Endothelial cell of umbilical vein (primary cell): ENCODE measurements around the gene BRME1. TPM values are rescaled to one million over a fixed set of nuclear protein-coding genes. Genes with fewer than 3 reads are reported as not detected.

Source experiments
- BruUV-seq: library from RNA; stranded (reverse); fragments of 400-500 nt; replicated peaks from 2 replicates; lab custom pipeline; 2021; lab: Mats Ljungman, UMichigan
- CTCF ChIA-PET: fragments of 300-600, 350-600 bp; sonication (Branson Sonifier 250); formaldehyde crosslinking; loops from one replicate; lab custom pipeline; 2021; ENCODE audit warnings: antibody characterized with exemption, inconsistent platforms; lab: Charles Lee
- POLR2A ChIA-PET: fragments of 300-600, 350-600 bp; sonication (Branson Sonifier 250); formaldehyde crosslinking; loops from one replicate; lab custom pipeline; 2021; ENCODE audit warnings: antibody characterized with exemption, inconsistent platforms; lab: Charles Lee
- DNase-seq: peaks from one replicate; pipeline ENCODE4 v3.0.0-alpha.2; 2011; ENCODE audit warnings: low read depth, low spot score
- FAIRE-seq: peaks from 2 replicates; lab custom pipeline; 2011; peaks lifted over from hg19 to GRCh38; lab: Jason Lieb, UNC
- H2AFZ ChIP-seq: 2 replicates; pipeline ENCODE4 v1.6.0; 2012; ENCODE audit warnings: low read depth, low read length, control low read depth, inconsistent platforms
- H3K27ac ChIP-seq: 2 replicates; pipeline ENCODE4 v1.5.1; 2011; ENCODE audit warnings: low read depth, mild to moderate bottlenecking, control low read depth, low read length, moderate library complexity; ENCODE audit not compliant: insufficient read depth
- H3K27me3 ChIP-seq, 2 experiments: 2 replicates each; pipeline versions ENCODE4 v1.6.0 to v1.6.1; 2011; ENCODE audit warnings: low read length in 2 of 2, mixed read lengths in 1 of 2; ENCODE audit not compliant: control insufficient read depth in 2 of 2, insufficient read depth in 2 of 2
- H3K36me3 ChIP-seq, 2 experiments: 2 replicates in 1 of 2; 3 replicates in 1 of 2; pipeline ENCODE4 v1.5.1; 2011; ENCODE audit warnings: low read length in 2 of 2, mild to moderate bottlenecking in 1 of 2, moderate library complexity in 1 of 2; ENCODE audit not compliant: control insufficient read depth in 2 of 2, insufficient read depth in 2 of 2; ENCODE audit errors: extremely low read depth in 1 of 2
- H3K4me1 ChIP-seq: 3 replicates; pipeline ENCODE4 v1.5.1; 2011; ENCODE audit warnings: mild to moderate bottlenecking, low read length; ENCODE audit not compliant: control insufficient read depth, insufficient read depth; ENCODE audit errors: extremely low read depth
- H3K4me2 ChIP-seq: 2 replicates; pipeline ENCODE4 v1.6.1; 2011; ENCODE audit warnings: low read length, control low read depth, mixed read lengths; ENCODE audit not compliant: insufficient read depth
- H3K4me3 ChIP-seq, 3 experiments: fragments of 200-600 bp in 1 of 3; sonication (generic), shearing (Covaris generic) in 1 of 3; replicated peaks in 1 of 3; 2 replicates each; pipeline ENCODE4 v1.5.1; 2011 to 2016; ENCODE audit warnings: control low read depth in 3 of 3, low read length in 3 of 3, mild to moderate bottlenecking in 2 of 3, inconsistent platforms in 1 of 3, low read depth in 1 of 3, moderate library complexity in 1 of 3; ENCODE audit not compliant: insufficient read depth in 1 of 3
- H3K79me2 ChIP-seq: 2 replicates; pipeline ENCODE4 v1.6.0; 2012; ENCODE audit warnings: low read length, inconsistent platforms; ENCODE audit not compliant: control insufficient read depth, insufficient read depth
- H3K9ac ChIP-seq: replicated peaks from 2 replicates; pipeline ENCODE3; 2011; ENCODE audit warnings: low read length, control low read depth; ENCODE audit not compliant: insufficient read depth; ENCODE audit errors: extremely low read depth
- H3K9me1 ChIP-seq: replicated peaks from 3 replicates; pipeline ENCODE4 v1.6.0; 2011; ENCODE audit warnings: mild to moderate bottlenecking, low read length; ENCODE audit not compliant: control insufficient read depth, insufficient read depth; ENCODE audit errors: extremely low read depth
- H3K9me3 ChIP-seq: replicated peaks from 2 replicates; pipeline ENCODE4 v1.5.1; 2012; ENCODE audit warnings: low read length, inconsistent platforms; ENCODE audit not compliant: control insufficient read depth, insufficient read depth
- H4K20me1 ChIP-seq: replicated peaks from 2 replicates; pipeline ENCODE3; 2011; ENCODE audit warnings: mild to moderate bottlenecking, low read length; ENCODE audit not compliant: control insufficient read depth, insufficient read depth; ENCODE audit errors: extremely low read depth
- EZH2 ChIP-seq: IDR thresholded peaks from 2 replicates; pipeline ENCODE4 v1.6.1; 2012; ENCODE audit warnings: borderline replicate concordance, low read depth, mild to moderate bottlenecking, moderate library complexity, low read length, inconsistent platforms; ENCODE audit not compliant: severe bottlenecking
- FOS ChIP-seq: IDR thresholded peaks from 2 replicates; pipeline ENCODE4 v1.6.1; 2011; ENCODE audit warnings: mild to moderate bottlenecking, low read length, moderate library complexity, borderline replicate concordance; ENCODE audit not compliant: insufficient read depth
- GATA2 ChIP-seq: IDR thresholded peaks from 2 replicates; pipeline ENCODE4 v1.7.0; 2011; ENCODE audit warnings: low read depth, mild to moderate bottlenecking, moderate library complexity, mixed read lengths, low read length; ENCODE audit not compliant: insufficient read length, insufficient read depth
- JUN ChIP-seq: IDR thresholded peaks from 2 replicates; pipeline ENCODE4 v1.6.1; 2011; ENCODE audit warnings: borderline replicate concordance, low read depth; ENCODE audit not compliant: insufficient read length, insufficient read depth
- MYC ChIP-seq: IDR thresholded peaks from one replicate; pipeline ENCODE4 v1.6.1; 2011; ENCODE audit warnings: mild to moderate bottlenecking, low read depth, low read length
- POLR2A ChIP-seq: IDR thresholded peaks from 2 replicates; pipeline ENCODE4 v1.6.1; 2012; ENCODE audit warnings: low read depth, mild to moderate bottlenecking, control low read depth, low read length
- POLR2AphosphoS5 ChIP-seq: IDR thresholded peaks from 2 replicates; pipeline ENCODE4 v1.6.1; 2012; ENCODE audit warnings: low read depth, mild to moderate bottlenecking, control low read depth, low read length, moderate library complexity; ENCODE audit not compliant: insufficient read depth
- dilution Hi-C: fragments of 300-500 bp; cut with MboI; formaldehyde crosslinking; loops from one replicate; pipeline ENCODE4 v1.15.0; 2019; ENCODE audit warnings: low sequenced_read_pairs; ENCODE audit not compliant: extremely low pct_ligation_motif_present
- intact Hi-C: fragments of 100-400 bp; cut with micrococcal nuclease; formaldehyde crosslinking; loops from one replicate; pipeline ENCODE4 v1.10.0; 2022
- polyA plus RNA-seq, 4 experiments: library from polyadenylated mRNA; depleted of rRNA in 3 of 4; stranded (reverse) in 3 of 4; unstranded in 1 of 4; fragments of >200 nt; gene quantifications; 2 replicates each; pipeline versions ENCODE4 v1.2.1 to v1.2.3, GENCODE V29; 2011 to 2012; ENCODE audit warnings: missing spikeins in 1 of 4
- total RNA-seq: library from RNA; stranded (reverse); gene quantifications from 2 replicates; pipeline ENCODE4 v1.2.3, GENCODE V29; 2021
- TF ChIP-seq, protein P1 (sequence below): IDR thresholded peaks from 2 replicates; pipeline ENCODE4 v1.6.1; 2011; ENCODE audit not compliant: insufficient read depth, insufficient read length
- TF ChIP-seq, protein P2 (sequence below), 2 donors: IDR thresholded peaks; 1 replicate in 1 of 2; 2 replicates in 1 of 2; pipeline ENCODE4 v1.5.1; 2011; ENCODE audit warnings: low read length in 2 of 2, mild to moderate bottlenecking in 2 of 2, moderate library complexity in 2 of 2, control low read depth in 1 of 2, inconsistent platforms in 1 of 2, low read depth in 1 of 2; ENCODE audit not compliant: insufficient read depth in 1 of 2; ENCODE audit errors: extremely low read depth in 1 of 2

Gene BRME1
- total and polyA plus RNA-seq, 2 donors (not counting 3 experiments of a cell fraction or from before 2014, with no cell fraction given): 0.69 to 2.5 TPM

DNA sequence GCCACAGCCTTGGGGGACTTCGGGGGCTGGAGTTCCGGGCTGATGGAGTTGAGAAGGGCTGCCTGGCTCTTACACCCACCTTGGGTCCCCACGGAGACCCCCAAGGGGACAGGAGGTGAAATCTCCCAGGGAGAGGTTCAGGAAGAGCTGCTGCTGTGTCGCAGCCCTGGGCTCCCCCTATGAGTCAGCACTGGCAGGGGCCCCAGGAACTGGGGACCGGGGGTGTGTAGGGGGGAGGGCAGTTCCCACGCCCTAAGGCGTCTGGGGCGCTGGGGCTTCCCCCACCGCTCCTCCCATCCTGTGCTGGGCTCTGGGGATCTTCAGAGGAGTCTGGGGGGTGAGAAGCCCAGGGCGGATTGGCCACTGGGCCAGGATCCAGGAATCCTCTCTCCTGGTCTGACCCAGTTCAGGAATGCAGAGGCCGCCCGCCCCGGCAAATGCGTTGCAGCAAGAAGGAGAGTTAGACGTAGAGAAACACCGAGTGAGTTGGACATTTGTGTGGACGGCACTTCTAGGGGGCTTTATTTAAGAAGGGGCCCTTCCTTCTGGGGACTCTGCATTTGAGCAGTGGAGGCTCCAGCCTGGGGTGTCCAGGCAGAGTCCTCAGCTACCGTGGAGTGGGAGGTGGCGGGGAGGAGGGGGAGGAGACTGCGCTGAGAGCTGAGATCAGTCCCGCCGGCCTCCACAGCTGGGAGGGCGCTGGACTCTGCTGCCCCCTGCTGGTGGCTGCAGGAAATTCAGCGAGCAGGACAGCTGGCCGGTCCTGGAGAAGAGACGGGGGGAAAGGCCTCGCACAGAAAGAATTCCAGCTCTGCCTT, 44.0 kb downstream of the BRME1 start:
- Histone ChIP-seq H3K9me1 (no peaks in the 10 kb centered on the region), H3K9me3 (no peaks in the 10 kb centered on the region), H3K4me3 (peak overlapping the region; percentile 29 to 48 (median 41)), H3K4me1 (peaks cover 17% of the 10 kb centered on the region), H3K79me2 (no peaks in the 10 kb centered on the region), H4K20me1 (no peaks in the 10 kb centered on the region), H3K9ac (peak overlapping the region; percentile 87), H3K36me3 (no peaks in the 10 kb centered on the region), H3K27me3 (no peaks in the 10 kb centered on the region), H2AFZ (peak overlapping the region; percentile 77), H3K4me2 (peak overlapping the region; percentile 89), H3K27ac (peak overlapping the region; percentile 99)
- CTCF ChIA-PET: interaction anchor here (0.9 to 6.1 kb wide), 33 partner anchors 9 to 275 kb away, joined by 3 to 77 read pairs (median 5); partner anchors contain the start of genes ASF1B, C19orf53, MISP3 and MRI1
- no peak for TF ChIP-seq MYC
- peak; percentile 61 for TF ChIP-seq POLR2AphosphoS5
- TF ChIP-seq FOS: peak; percentile 55
- TF ChIP-seq, protein P1, sequence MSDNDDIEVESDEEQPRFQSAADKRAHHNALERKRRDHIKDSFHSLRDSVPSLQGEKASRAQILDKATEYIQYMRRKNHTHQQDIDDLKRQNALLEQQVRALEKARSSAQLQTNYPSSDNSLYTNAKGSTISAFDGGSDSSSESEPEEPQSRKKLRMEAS: no peak
- TF ChIP-seq EZH2: no peak
- TF ChIP-seq POLR2A: no peak
- TF ChIP-seq GATA2: no peak
- no peak for TF ChIP-seq JUN
- TF ChIP-seq, protein P2, sequence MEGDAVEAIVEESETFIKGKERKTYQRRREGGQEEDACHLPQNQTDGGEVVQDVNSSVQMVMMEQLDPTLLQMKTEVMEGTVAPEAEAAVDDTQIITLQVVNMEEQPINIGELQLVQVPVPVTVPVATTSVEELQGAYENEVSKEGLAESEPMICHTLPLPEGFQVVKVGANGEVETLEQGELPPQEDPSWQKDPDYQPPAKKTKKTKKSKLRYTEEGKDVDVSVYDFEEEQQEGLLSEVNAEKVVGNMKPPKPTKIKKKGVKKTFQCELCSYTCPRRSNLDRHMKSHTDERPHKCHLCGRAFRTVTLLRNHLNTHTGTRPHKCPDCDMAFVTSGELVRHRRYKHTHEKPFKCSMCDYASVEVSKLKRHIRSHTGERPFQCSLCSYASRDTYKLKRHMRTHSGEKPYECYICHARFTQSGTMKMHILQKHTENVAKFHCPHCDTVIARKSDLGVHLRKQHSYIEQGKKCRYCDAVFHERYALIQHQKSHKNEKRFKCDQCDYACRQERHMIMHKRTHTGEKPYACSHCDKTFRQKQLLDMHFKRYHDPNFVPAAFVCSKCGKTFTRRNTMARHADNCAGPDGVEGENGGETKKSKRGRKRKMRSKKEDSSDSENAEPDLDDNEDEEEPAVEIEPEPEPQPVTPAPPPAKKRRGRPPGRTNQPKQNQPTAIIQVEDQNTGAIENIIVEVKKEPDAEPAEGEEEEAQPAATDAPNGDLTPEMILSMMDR (IDR thresholded peaks at IDR 0.05; ENCODE audit: extremely low read depth in 1 of 2, insufficient read depth in 1 of 2, low read depth in 1 of 2, low read length in 2 of 2): peak; percentile 79 to 94
- DNase-seq (peak; percentile 93), FAIRE-seq (peak; percentile 96)
- intact Hi-C loops (loop anchor here (1.0 kb wide), 6 partner anchors 11 to 265 kb away; no protein-coding TSS in a partner anchor), dilution Hi-C loops (no loop called here)
- POLR2A ChIA-PET: interaction anchor here (0.6 to 2.0 kb wide), 12 partner anchors 9 to 114 kb away, joined by 3 to 25 read pairs (median 5); partner anchors contain the start of gene C19orf53
- TSS peak; percentile 70 for BruUV-seq
